ENCODE measurements around the gene PRR19.
"Not testable (repeated sequence)": the region's sequence is repeated elsewhere in the genome, so short reads cannot be mapped to it uniquely, and the experiment has no call there.

PRR19 gene, protein sequence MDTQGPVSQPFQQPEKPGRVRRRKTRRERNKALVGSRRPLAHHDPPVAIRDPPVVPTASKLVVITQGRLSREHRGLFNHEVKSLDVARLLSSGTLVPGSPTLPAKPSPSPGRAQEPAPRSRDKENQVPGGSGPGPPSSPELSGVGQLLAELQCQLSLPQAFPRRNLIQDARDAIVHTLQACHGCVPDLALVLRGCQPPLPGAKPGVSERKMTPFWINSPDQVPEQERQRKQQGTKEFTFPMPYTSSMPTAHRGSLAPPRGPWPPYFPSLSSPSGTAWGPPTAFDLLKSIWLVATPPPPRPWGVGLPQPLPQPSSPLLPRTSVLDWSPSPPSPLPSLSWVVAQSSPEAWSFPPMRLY

DNA sequence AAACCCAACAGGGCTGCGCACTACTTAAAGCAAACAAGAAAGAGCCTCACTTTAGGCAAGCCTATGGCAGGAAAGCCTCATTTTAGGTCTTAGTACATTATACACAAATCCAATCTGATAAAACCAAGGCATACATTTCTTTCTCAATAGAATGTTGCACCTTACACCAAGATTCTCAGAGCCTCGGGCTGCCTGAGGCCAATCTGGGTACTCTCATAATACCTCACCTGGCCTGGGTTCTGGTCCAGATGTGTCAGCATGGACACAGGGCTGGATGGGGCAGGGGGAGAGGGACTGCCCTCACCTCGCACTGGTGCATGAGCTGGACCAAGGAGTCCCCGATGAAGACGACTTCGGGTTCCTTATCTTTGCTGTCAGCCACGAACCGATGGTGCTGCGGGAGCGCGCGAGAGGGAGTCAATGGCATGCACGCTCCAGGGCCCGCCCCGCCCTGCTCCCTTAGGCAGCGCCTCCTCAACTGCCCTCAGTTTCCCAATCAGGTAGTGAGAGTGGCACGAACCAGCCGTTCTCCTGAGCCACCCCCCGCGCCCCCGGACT, at the start of gene PRR19:
Gene PRR19 (plus strand): TSS at position 487 of the 558 bp plus-strand sequence. CDS start 7,453 bp downstream, outside the sequence.
- no peak for DNase-seq (ENCODE audit: low read depth)

DNA sequence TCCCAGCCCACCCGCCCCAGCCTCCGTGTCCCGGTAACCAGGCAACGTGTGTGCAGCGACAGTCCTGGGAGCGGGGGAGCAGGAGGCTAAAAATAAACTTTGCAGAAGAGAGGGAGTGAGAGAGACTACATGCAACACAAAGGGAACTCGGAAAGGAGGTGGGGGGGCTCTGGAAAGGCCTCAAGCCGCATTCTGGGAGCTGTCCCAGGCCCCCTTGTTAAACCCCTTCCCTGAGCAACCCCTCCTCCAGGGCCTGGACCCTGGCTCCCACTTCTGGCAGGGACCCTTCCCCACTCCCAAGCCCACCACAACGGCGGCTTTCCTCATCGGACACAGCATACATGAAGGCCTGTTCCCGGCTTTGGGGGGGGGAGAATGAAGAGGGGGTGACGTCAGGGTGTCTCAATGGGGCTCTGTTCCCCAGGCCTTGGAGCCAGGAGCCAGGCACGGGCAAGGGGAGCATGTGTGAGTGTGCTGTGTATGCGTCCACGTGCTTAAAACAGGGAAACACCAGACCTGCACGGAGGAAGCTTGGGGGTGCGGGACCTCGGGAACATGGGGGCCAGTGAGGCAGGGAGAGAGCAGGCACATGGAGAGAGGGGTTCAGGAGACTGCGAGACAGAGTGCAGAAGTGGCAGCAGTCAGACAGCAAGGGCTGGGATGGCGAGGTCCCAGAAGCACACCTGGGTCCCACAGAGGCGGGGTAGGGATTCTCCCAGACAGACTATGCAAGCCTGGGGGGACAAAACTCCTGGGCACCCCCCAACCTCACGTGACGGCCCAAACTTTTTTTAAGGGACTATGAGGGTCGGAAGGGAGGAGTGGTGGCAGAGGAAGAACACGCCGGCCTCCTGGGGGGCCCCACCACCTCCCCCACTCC, 49.3 kb upstream of the PRR19 start:
- DNase-seq (ENCODE audit: low read depth), result no peak

DNA sequence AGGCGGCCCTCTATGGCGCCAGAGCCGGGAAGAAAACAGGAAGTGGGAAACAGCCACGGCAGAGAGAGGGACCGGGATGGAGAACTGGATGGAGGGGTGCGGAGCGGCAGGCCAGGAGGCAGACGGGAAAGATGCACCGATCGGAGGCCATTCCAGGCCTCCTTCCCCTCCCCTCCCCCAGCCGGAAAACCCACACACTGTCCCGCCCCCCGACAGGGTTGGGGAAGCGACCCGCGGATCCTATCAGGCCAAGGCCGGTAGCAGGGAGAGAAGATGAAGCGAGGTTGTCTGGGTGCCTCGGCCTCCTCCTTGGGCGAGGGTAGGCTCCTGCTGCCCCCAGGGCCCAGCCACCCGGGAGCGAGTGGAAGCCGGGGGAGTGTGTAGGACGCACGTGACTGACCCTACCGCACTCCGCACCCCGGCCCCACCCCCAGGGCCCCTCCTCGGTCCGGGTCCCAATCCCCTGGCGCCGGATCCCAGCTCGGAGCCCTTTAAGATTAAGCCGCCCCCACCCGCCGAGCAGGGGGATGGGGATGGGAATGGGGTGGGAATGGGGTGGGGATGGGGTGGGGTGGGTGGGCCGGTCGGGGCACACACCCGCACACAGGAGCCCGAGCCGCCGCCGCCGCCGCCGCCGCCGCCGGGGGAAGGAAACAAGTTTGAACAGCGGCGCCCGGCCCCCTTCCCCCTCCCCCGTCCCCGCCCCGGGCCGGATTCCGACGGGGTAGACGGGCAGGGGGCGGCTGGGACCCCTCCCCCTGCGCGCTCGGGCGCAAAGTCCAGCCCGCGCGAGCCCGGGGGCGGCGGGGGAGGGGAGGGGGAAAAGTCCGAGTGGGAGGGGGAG, 48.5 kb upstream of the PRR19 start:
- DNase-seq (ENCODE audit: low read depth), result peak; percentile 51

DNA sequence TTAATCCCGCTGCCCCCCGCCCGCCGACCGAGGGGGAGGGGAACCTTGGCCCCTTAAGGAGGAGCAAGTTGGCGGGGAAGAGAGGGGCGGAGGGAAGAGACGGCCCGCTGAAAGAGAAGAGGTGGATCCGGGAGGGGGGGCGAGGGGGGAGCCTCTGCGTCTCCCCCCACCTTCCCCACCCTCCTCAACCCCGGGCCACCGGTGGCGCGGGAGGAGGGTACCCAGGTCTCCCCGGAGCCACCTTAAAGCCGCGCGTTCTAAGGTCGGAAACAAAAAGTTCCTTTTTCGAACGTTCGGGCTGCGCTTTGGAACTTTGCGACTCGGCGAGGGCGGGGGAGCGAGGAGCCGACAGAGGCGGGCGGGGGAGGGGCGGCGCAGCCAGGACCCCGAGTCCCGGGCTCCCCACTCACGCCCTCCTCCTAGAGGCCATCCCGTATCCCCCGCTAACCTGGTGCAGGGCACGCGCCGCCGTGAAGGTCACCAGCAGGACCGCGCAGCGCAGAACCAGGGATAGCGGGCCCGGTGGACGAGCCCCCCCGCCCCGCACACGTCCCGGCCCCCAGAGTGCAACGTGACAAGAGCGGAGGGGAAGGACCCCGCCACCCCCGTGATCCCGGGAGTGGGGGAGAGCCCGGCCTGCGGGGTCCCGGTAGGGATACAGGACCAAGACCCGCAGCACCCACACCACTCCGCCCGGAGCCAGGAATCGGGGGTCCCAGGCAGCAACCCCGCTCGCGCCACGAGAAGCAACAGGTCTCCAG, 47.7 kb upstream of the PRR19 start:
- DNase-seq (ENCODE audit: low read depth), result peak; percentile 73

DNA sequence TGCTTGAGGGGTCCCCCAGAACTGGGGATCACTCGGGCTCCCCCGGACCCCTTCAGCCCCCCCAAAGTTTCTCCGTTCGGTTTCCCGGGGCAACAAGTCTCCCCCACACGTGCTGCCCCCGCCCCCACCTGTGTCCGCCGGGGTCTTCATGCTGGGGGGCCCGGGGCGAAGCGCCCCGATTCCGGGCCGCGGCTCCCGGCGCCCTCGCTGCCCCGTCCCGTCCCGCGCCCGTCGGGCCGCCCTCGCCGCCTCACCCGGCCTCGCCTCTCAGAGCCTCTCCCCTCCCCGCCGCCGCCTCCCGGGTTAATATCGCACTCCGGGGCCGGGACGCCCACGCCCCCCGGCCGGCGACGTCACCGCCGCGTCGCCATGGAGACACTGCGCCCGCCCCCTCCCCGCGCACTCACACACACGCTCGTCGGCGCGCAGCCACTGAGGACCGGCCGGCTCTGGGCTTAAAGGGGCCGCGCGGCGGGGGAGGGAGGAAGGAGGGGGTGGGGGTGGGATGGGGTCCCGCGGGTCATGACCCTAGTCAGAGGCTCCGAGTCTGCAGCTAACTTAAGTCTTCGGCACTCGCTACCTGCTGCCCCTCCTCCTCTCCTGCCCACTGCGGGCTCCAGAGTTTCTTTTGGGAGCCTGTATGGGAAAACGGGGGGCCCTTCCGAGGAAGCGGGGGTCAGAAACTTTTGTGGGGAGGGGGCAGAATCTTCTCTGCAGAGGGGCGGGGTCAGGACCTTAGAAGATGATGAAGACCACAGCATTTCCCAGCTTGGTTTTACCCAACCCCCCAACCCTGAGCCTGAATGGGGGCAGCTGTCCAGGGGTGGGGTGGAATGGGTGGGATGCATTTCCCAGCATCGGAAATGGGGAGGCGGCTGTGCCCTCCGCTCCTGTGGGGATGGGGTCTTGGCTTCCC, 46.8 kb upstream of the PRR19 start, which contains the start of gene ERF:
Gene ERF (minus strand): TSS at position 279 of the 916 bp plus-strand sequence. CDS start 129 bp downstream, at position 150.
- peak; percentile 89 for DNase-seq (ENCODE audit: low read depth)

DNA sequence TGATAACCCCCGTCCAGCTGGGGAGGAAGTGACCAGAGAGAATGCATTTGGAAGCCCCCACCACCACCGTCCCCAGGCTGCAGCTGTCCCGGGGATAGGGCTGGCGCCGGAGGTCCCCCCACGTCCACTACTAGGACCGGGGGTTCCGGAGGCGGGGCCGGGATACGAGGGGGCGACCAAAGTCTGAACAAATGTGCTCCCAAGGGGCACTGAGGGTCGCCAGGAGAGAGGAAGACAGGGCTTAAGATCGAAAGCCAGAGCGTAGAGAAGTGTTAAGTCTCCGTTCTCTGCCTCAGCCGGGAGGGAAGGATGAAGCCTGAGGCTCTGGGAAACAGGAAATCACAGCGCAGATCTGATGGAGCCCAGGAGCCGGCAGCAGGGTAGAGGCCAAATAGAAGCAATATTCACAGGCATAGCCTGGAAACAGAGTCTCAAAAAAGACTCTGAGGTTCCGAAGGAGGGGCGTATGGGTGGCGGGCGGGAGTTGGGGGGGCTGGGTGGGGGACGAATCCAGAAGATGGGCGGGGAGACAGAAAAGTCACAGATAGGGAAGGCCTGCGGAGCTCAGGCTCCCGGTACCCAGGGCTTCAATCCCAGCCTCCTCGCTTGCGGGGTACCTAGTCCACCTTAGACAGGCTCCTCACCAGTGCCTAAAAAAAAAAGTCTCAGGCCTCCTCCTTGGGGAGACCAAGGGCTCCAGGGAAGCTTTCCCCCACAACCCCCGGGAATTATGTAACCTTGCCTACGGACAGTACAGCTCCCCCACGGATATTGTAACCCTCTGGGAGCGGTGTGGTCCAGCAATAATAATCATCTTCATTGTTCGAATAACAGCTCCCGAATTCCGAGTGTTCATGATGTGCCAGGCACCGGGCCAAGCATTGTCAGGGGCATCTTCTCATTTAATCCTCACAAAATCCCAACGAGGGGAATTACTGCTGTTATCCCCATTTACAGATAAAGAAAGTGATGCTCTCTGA, 45.9 kb upstream of the PRR19 start:
- DNase-seq (ENCODE audit: low read depth), result no peak

DNA sequence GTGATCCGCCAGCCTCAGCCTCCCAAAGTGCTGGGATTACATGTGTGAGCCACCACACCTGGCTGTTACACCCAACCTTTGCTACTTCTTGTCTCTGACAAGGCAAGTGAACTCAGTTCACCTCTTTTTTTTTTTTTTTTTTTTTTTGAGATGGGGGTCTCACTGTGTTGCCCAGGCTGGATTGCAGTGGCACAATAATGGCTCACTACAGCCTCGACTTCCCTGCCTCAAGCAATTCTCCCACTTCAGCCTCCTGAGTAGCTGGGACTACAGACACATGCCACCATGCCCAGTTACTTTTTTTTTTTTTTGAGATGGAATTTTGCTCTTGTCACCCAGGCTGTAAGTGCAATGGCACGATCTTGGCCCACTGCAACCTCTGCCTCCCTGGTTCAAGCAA, 44.1 kb upstream of the PRR19 start:
- not testable (repeated sequence) for DNase-seq (ENCODE audit: low read depth)

DNA sequence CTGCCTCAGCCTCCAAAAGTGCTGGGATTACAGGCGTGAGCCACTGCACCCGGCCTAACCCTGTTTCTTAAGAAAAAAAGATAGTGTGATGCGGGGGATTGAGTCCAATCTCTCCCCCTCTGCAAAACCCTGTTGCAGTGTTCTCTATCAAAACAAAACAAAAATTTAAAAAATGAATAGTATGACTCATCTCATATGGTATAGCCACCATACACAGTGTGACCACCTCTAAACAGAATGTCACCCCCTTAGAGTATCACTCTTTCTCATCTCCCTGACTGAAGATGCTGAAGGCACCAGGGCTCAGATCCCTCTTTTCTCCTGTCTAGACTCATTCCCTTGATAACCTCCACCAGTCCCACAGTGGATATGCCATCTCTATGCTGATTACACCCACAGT, 40.2 kb upstream of the PRR19 start:
- DNase-seq (ENCODE audit: low read depth), result no peak

DNA sequence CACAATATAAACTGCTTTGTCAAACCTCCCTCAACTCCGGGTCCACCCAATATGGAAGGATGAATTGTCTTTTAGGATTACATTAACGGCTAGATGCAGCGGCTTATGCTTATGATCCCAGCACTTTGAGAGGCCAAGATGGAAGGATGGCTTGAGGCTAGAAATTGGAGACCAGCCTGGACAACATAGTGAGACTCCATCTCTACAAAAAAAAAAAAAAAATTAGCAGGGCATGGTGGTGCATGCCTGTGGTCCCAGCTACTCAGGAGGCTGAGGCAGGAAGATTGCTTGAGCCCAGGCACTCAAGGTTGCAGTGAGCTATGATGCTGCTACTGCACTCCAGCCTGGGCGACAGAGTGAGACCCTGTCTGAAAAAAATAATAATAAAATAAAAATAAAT, 35.8 kb upstream of the PRR19 start:
- not testable (repeated sequence) for DNase-seq (ENCODE audit: low read depth)

DNA sequence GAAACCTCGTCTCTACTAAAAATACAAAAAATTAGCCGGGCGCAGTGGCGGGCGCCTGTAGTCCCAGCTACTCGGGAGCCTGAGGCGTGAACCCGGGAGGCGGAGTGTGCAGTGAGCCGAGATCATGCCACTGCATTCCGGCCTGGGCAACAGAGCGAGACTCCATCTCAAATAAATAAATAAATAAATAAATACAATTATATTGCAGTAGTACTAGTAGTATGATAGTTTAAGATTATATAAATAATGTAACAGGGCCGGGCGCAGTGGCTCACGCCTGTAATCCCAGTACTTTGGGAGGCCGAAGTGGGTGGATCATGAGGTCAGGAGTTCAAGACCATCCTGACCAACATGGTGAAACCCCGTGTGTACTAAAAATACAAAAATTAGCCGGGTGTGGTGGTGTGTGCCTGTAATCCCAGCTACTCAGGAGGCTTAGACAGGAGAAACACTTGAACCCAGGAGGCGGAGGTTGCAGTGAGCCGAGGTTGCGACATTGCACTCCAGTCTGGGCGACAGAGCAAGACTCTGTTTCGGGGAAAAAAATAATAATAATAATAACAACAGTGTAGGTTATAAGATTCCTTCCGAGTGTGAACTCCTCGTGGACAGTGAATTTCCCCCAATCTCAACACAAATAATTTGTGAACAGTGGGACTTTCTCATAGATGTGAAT, 34.9 kb upstream of the PRR19 start:
- not testable (repeated sequence) for DNase-seq (ENCODE audit: low read depth)

DNA sequence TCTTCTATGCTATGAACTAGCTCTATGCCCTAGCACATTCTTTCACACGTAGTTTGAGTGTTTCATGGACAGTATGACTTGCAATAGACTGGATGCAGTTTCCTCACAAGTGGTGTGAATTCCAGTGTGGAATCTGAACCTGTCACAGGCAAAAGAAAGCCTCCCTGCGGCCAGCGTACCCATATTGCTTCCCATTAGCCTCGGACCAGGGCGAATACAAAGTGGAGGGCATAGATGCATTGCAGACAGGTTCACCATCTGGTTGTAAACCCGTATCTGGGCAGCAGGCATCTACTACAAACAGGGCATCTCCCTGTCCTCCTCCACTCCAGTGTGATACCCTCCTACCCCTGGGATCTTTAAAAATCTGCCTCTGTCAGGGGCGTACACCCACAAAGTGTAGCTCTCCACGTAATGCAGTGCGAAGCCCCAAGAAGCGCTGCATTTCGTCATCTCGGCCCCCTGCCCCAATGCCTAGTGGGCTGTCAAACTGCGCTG, 34.2 kb upstream of the PRR19 start:
- DNase-seq (ENCODE audit: low read depth), result no peak

DNA sequence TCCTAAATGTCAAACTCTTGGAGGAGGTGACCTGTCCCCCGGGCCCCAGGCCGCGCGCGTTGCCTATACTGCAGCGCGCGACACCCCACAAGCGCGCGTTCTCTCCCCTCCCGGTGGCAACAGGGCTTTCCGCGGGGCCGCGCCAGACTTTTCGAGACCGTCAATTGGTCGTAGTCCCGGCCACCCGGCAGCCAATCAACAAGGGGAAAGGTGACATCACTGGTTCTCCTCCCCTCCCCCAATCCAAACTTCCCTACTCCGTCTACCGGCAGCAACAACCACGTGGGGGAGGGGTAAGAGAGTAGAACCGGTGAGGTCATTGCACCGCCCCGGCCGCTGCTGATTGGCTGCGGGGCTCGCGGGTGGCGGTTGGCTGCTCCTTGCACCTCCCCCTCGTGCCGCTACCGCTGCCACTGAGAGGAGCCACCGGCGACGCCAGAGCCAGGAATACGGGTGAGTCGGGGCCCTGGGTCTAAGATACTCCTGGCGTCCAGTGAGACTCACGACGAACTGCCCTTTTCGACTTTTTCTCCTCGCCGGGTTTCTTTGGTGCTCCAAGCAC, 33.7 kb upstream of the PRR19 start:
- DNase-seq (ENCODE audit: low read depth), result peak; percentile 99

DNA sequence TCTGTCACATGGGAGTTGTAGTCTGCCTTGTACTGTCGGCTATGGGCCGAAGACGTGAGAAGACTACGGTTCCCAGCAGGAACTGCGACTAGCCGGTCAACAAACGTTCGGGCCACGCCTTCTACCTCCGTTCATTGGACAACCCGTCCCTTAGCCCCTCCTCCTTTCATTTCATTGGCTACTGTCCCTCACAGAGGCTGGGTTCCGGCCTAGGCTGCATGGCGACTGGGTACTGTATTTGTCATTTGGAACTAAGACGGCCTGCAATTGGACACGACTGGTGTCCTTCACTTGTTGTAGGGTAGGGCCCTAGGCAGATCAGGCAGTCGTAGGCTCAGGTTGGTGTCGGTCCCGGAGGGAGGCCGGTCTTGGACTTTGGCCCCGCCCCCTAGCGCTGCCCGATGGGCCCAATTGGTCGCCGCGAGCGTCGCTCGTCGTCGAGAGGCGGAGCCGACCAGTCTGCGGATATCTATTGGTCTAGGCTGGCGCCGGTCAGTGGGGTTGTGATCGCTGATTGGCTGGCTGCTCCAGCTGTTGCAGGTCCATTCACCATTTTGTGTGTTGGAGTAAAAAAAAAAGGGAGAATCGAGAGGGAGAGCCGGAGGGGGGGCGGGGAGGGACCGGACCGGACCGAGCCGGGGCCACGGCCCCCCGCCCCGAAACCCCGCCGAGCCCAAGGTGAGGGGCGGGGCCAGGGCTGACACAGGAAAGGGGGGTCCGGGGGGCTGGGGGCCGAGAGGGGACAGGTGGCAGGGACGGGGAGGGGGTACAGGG, 33.0 kb upstream of the PRR19 start, which contains the start of gene CIC:
Gene CIC (plus strand): TSS at position 549 of the 774 bp plus-strand sequence. CDS start 2,532 bp downstream, outside the sequence.
- DNase-seq (ENCODE audit: low read depth), result peak; percentile 98

DNA sequence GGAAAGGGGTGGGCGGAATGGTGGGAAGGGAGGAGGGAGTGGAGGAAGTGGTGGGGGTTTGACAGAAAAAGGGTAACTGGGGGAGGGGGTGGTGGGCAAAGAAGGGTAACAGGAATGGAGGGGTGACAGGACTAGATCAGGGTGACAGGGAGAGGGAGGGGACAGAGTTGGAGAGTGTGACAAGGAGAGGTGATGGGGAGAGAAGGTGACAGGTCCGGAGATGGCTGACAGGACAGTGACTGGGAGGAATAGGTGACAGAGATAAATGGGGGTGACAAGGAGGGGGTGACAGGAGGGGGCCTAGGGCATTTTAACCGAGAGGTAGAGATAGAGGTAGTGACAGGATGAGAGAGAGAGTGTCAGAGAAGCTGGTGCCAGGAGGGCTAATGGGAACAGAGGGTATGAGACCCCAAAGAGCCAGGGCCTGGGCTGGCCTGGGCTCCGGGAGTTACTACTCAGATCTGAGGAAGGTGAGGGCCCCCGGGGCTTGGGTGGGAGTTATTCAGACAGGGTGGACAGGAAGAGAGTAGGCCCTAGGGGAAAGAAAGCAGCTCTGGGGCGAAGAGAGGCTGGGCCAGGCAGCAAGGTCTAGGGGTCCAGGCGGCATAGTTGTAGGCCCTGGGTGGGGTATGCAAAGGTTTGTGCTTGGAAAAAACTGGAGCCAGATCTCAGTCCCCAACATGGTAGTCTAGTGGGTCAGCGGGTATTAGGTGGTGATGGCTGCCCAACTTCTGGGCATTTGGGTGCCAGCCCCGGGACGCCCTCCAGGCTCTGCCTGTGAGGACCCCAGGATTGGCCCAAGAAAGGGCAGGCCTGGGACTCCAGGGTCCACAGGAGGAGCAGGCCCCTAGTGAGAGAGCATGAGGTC, 32.2 kb upstream of the PRR19 start:
- DNase-seq (ENCODE audit: low read depth), result no peak

DNA sequence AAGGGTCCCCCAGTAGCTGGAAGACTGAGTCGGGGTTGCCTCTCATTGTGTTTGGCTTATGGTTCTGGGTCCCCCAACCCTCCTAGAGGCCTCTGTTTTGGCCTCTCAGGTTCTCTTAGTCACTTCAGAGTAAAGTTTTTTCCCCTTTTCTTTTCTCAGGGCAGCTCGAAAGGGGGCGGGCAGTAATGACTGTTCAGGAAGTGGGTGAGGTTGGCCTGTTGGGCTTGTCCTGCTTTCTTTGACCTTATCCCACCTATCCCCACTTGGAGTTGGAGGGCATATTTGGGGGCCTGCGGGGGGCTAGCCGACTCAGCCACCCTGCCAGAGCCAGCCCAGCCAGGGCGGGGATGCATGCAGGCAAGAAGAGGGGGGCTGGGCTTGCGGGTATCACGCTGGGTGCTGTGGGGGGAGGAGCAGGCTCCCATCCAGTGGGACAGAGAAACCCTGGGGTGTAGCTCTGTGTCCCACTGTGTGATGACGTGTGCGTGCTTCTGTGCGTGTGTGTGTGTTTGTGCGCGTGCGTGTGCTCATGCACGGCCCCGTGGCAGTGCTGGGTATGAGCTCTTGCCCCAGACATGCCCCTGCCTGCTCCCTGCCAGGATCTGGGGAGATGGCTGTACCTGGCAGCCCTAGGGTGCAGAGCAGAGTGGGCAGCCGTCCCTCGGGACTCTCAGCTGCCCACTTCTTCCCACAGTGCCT, 31.4 kb upstream of the PRR19 start:
- DNase-seq (ENCODE audit: low read depth), result peak; percentile 59

Data from activated T-cell treated with anti-CD3 and anti-CD28 coated beads for 24 hours (primary cell).